ENCODE measurements around the gene CALR3. TPM values are rescaled to one million over a fixed set of nuclear protein-coding genes. Genes with fewer than 3 reads are reported as not detected.
"Not testable (repeated sequence)": the region's sequence is repeated elsewhere in the genome, so short reads cannot be mapped to it uniquely, and the experiment has no call there.

Gene CALR3
- total and polyA plus RNA-seq, 4 donors: 0.05 to 0.08 TPM; not detected in 2

GRCh38 chr19:16470541-16470910, 25.4 kb downstream of the CALR3 start (continued):
- TF ChIP-seq EGR1 (IDR thresholded peaks at IDR 0.05; ENCODE audit: low read depth in 2 of 2): no peak
- TF ChIP-seq, protein P1, sequence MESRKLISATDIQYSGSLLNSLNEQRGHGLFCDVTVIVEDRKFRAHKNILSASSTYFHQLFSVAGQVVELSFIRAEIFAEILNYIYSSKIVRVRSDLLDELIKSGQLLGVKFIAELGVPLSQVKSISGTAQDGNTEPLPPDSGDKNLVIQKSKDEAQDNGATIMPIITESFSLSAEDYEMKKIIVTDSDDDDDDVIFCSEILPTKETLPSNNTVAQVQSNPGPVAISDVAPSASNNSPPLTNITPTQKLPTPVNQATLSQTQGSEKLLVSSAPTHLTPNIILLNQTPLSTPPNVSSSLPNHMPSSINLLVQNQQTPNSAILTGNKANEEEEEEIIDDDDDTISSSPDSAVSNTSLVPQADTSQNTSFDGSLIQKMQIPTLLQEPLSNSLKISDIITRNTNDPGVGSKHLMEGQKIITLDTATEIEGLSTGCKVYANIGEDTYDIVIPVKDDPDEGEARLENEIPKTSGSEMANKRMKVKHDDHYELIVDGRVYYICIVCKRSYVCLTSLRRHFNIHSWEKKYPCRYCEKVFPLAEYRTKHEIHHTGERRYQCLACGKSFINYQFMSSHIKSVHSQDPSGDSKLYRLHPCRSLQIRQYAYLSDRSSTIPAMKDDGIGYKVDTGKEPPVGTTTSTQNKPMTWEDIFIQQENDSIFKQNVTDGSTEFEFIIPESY (IDR thresholded peaks at IDR 0.05): no peak
- TF ChIP-seq GABPA (IDR thresholded peaks at IDR 0.05 in 1 of 2, conservative IDR thresholded peaks at IDR 0.05 in 1 of 2): no peak

GRCh38 chr19:16467581-16467980, 28.4 kb downstream of the CALR3 start:
- H3K36me3 ChIP-seq (ENCODE audit: control insufficient read depth in 4 of 4, insufficient read depth in 3 of 4, low read depth in 1 of 4, low read length in 3 of 4): no peaks in the 10 kb centered on the region
- no peak overlapping the region for H3K4me3 ChIP-seq (ENCODE audit: low read depth in 1 of 3, low read length in 3 of 3)
- no peak overlapping the region for H3K27ac ChIP-seq (ENCODE audit: low read depth in 1 of 2, low read length in 2 of 2)
- H3K4me1 ChIP-seq (ENCODE audit: control insufficient read depth in 4 of 4, insufficient read depth in 4 of 4, low read length in 3 of 4): peaks cover 6 to 43% (median 36%) of the 10 kb centered on the region in 4 donors
- 77% methylated on average over 6 of the region's 6 CpGs for WGBS
- no peak overlapping the region for H3K9ac ChIP-seq (ENCODE audit: low read depth in 1 of 2, low read length in 2 of 2)
- no peak for TF ChIP-seq GABPA (IDR thresholded peaks at IDR 0.05 in 1 of 2, conservative IDR thresholded peaks at IDR 0.05 in 1 of 2)
- TF ChIP-seq, protein P2, sequence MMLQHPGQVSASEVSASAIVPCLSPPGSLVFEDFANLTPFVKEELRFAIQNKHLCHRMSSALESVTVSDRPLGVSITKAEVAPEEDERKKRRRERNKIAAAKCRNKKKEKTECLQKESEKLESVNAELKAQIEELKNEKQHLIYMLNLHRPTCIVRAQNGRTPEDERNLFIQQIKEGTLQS (IDR thresholded peaks at IDR 0.05): no peak
- TF ChIP-seq YY1 (IDR thresholded peaks at IDR 0.05): no peak
- no peak for TF ChIP-seq JUND (IDR thresholded peaks at IDR 0.05)
- TF ChIP-seq RAD21 (IDR thresholded peaks at IDR 0.05): no peak
- no peak for TF ChIP-seq FOXA1 (IDR thresholded peaks at IDR 0.05)
- TF ChIP-seq FOXA2 (IDR thresholded peaks at IDR 0.05): no peak
- TF ChIP-seq SP1 (IDR thresholded peaks at IDR 0.05): no peak
- TF ChIP-seq EGR1 (IDR thresholded peaks at IDR 0.05; ENCODE audit: low read depth in 2 of 2): no peak
- no peak for TF ChIP-seq HNF4A (conservative IDR thresholded peaks at IDR 0.05)
- TF ChIP-seq, protein P1 (IDR thresholded peaks at IDR 0.05): no peak
- no peak for TF ChIP-seq RXRA (IDR thresholded peaks at IDR 0.05)
- no peak for TF ChIP-seq TAF1 (conservative IDR thresholded peaks at IDR 0.05)
- TF ChIP-seq CTCF (IDR thresholded peaks at IDR 0.05; ENCODE audit: low read depth, low read length, missing input control): no peak
- no peak for TF ChIP-seq MAX (IDR thresholded peaks at IDR 0.05)
- TF ChIP-seq HNF4G (IDR thresholded peaks at IDR 0.05): no peak
- TF ChIP-seq REST (IDR thresholded peaks at IDR 0.05): no peak
- no peak for TF ChIP-seq NR2F2 (IDR thresholded peaks at IDR 0.05)
- DNase-seq (ENCODE audit: low spot score): no peak
- no peaks in the 10 kb centered on the region for H3K27me3 ChIP-seq (ENCODE audit: control insufficient read depth in 4 of 4, insufficient read depth in 4 of 4, low read length in 3 of 4)
- no peaks in the 10 kb centered on the region for H3K9me3 ChIP-seq (ENCODE audit: control insufficient read depth in 4 of 4, low read length in 3 of 4)

DNA sequence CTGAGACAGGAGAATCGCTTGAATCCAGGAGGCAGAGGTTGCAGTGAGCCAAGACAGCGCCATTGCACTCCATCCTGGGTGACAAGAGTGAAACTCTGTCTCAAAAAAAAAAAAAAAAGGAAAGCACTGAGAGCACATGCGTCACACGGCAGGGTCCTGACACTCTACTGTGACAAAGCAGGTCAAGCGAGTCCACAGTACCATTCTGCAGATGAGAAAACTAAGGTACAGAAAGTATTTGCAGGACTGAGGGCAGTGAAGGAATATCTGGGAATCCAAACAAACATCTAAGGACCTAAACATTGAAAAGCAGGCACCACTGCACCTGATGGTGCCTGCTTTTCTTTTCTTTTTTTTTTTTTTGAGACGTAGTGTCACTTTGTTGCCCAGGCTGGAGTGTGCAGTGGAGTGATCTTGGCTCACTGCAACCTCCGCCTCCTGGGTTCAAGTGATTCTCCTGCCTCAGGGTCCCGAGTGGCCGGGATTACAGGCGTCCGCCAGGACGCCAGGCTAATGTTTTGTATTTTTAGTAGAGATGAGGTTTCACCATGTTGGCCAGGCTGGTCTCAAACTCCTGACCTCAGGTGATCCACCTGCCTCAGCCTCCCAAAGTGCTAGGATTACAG, 29.1 kb downstream of the CALR3 start:
- DNase-seq (ENCODE audit: low spot score); H3K9ac ChIP-seq (ENCODE audit: low read depth in 1 of 2, low read length in 2 of 2); H3K27me3 ChIP-seq (ENCODE audit: control insufficient read depth in 4 of 4, insufficient read depth in 4 of 4, low read length in 3 of 4); H3K9me3 ChIP-seq (ENCODE audit: control insufficient read depth in 4 of 4, low read length in 3 of 4); H3K4me3 ChIP-seq (ENCODE audit: low read depth in 1 of 3, low read length in 3 of 3); H3K36me3 ChIP-seq (ENCODE audit: control insufficient read depth in 4 of 4, insufficient read depth in 3 of 4, low read depth in 1 of 4, low read length in 3 of 4); H3K27ac ChIP-seq (ENCODE audit: low read depth in 1 of 2, low read length in 2 of 2): not testable (repeated sequence)
- WGBS: 93% methylated on average over 12 of the region's 12 CpGs
- peaks cover 7 to 45% (median 35%) of the 10 kb centered on the region in 4 donors for H3K4me1 ChIP-seq (ENCODE audit: control insufficient read depth in 4 of 4, insufficient read depth in 4 of 4, low read length in 3 of 4)
